ENCODE measurements around the gene B3GNT8.
"Not testable (repeated sequence)": the region's sequence is repeated elsewhere in the genome, so short reads cannot be mapped to it uniquely, and the experiment has no call there.

Gene B3GNT8

DNA sequence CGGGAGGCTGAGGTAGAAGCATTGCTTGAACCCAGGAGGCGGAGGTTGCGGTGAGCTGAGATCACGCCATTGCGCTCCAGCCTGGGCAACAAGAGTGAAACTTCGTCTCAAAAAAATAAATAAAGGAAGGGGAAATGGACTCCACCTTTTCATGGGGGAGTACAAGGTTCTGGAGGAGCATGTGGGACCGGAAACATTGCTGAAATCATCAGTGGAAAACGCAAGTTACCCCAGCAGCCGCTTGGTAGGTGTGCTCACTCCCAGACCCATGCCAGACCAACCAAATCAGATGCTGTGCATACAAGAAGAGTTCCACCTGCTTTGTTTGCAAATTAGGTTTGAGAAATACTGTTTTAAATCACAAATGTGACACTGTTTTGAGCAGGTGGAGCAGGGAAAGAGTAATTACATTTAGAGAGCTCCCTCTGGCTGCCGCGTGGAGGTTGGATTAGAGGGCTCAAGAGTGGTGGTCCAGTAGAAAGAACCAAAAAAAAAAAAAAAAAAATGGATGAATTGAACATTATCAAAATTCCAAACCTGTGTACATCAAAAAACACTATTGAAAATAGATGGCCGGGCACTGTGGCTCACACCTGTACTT, 20.7 kb upstream of the B3GNT8 start:
- H3K36me3 ChIP-seq (ENCODE audit: insufficient read depth, low read length), result no peaks in the 10 kb centered on the region
- H3K4me1 ChIP-seq (ENCODE audit: insufficient read depth, low read length), result no peaks in the 10 kb centered on the region
- H3K4me3 ChIP-seq (ENCODE audit: low read length), result no peak overlapping the region
- no peaks in the 10 kb centered on the region; the same call in 1 of the 2 replicates for H3K9me3 ChIP-seq (ENCODE audit: insufficient read depth, low read depth, low read length)
- 72% methylated on average over 12 of the region's 12 CpGs for WGBS
- no peak overlapping the region for H3K9ac ChIP-seq (ENCODE audit: low read depth, low read length)
- H3K27me3 ChIP-seq (ENCODE audit: insufficient read depth, low read length), result peaks cover 16% of the 10 kb centered on the region
- no peak overlapping the region for H3K27ac ChIP-seq (ENCODE audit: low read depth, low read length)

DNA sequence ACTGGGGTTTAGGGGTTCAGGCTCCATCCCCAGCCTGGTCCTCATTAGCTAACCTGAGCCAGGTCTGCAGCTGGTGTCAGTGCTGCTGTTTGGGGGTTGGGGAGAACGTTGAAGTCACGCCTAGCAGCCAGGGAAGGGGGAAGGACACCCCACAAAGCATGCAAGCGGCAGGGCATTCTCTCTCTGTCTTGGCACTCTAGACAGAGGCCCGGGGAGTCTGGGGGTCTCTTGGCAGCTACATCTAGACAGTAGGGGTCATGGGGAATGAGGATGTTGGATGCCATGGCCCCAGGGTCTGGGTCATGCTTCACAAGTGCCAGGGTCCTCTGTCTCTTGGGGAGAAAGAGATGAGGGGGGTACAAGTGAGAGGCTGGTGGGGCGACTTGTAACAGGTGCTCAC, 18.4 kb upstream of the B3GNT8 start:
- 58% methylated on average over 5 of the region's 5 CpGs for WGBS
- Histone ChIP-seq H3K4me1 (ENCODE audit: insufficient read depth, low read length) (no peaks in the 10 kb centered on the region), H3K9ac (ENCODE audit: low read depth, low read length) (no peak overlapping the region), H3K4me3 (ENCODE audit: low read length) (no peak overlapping the region), H3K36me3 (ENCODE audit: insufficient read depth, low read length) (no peaks in the 10 kb centered on the region), H3K27ac (ENCODE audit: low read depth, low read length) (no peak overlapping the region), H3K9me3 (ENCODE audit: insufficient read depth, low read depth, low read length) (no peaks in the 10 kb centered on the region; the same call in 1 of the 2 replicates), H3K27me3 (ENCODE audit: insufficient read depth, low read length) (peaks cover 16% of the 10 kb centered on the region)

DNA sequence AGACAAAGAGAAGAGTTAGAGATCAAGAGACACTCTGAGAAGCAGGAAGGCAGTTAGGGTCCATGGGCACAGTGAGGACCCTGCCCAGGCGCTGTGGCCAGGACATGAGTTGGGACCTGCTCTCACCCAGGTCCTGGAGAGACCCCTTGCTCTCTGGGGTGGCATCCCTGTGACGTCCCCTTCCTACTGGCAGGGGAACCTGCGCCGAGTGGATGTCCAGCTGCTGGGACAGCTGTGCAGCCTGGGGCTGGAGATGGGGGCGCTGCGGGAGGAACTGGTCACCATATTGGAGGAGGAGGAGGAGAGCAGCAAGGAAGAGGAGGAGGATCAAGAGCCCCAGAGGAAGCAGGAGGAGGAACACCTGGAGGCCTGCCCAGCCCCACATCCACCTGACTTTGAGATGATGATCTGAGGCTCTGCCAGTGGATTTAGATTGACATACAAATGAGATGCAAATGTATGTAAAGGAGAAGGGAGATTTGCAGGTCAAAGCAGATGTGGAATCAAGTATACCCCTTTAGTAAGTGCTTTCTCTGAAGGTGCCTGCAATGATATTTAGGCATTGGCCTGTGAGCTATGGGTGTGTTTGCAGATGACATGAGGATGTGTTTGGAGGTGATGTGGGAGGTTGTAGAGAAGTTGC, 16.8 kb upstream of the B3GNT8 start:
- H3K9me3 ChIP-seq (ENCODE audit: insufficient read depth, low read depth, low read length), result no peaks in the 10 kb centered on the region; the same call in 1 of the 2 replicates
- H3K27me3 ChIP-seq (ENCODE audit: insufficient read depth, low read length), result peaks cover 15% of the 10 kb centered on the region
- H3K4me1 ChIP-seq (ENCODE audit: insufficient read depth, low read length), result no peaks in the 10 kb centered on the region
- no peaks in the 10 kb centered on the region for H3K36me3 ChIP-seq (ENCODE audit: insufficient read depth, low read length)
- no peak overlapping the region for H3K27ac ChIP-seq (ENCODE audit: low read depth, low read length)
- no peak overlapping the region for H3K9ac ChIP-seq (ENCODE audit: low read depth, low read length)
- no peak overlapping the region for H3K4me3 ChIP-seq (ENCODE audit: low read length)
- 72% methylated on average over 6 of the region's 6 CpGs for WGBS

DNA sequence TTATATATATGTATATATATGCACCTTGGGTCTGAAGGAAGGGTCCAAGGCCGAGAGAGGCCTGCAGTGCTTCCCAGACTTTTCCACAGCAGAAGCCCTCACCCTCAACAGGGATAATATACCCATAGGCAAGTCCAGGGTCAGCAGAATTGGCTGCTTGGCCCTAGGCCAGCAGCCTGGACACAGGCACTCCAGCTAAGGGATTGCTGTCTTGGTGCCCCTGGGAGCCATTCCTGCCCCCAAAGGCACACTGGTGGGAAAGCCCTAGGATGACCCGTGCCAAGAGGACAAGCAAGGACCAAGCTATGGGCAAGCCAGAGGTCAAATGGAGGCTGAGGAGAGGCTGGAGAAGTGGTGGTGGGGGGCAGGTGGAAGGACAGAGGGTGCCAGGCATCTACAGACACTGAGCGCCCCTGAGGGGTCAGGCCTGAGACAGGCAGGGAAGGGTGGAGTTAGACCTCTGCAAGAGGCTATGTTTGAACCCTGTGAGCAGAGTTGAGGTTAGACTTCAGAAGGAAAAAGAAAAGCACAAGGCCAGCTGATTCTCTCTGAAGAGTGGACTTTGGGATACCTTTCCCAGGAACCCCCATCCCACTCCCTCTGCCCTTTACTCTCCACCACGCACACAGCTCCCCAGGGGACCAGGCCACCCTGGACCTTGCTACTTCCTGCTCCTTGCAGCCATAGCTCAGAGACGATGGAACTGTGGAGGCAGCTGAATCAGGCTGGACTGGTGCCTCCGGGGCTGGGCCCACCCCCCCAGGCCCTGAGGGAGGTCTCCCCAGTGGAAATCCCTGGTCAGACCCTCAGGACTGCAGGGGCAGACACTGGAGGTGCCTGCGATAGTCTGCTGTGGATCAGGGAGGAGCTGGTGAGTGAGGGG, 15.5 kb upstream of the B3GNT8 start, which contains the start of gene ERICH4:
Gene ERICH4 (plus strand): TSS at position 684 of the 883 bp plus-strand sequence. CDS start 14 bp downstream, at position 698.
- H3K27me3 ChIP-seq (ENCODE audit: insufficient read depth, low read length), result peaks cover 3% of the 10 kb centered on the region
- H3K36me3 ChIP-seq (ENCODE audit: insufficient read depth, low read length), result peaks cover 5% of the 10 kb centered on the region
- H3K9me3 ChIP-seq (ENCODE audit: insufficient read depth, low read depth, low read length), result no peaks in the 10 kb centered on the region; the same call in 1 of the 2 replicates
- H3K4me3 ChIP-seq (ENCODE audit: low read length), result no peak within 1 kb of the TSS
- H3K9ac ChIP-seq (ENCODE audit: low read depth, low read length), result no peak within 1 kb of the TSS
- no peak within 1 kb of the TSS for H3K27ac ChIP-seq (ENCODE audit: low read depth, low read length)
- H3K4me1 ChIP-seq (ENCODE audit: insufficient read depth, low read length), result no peaks in the 10 kb centered on the region
- WGBS, result 79% methylated on average over 7 of the region's 7 CpGs

DNA sequence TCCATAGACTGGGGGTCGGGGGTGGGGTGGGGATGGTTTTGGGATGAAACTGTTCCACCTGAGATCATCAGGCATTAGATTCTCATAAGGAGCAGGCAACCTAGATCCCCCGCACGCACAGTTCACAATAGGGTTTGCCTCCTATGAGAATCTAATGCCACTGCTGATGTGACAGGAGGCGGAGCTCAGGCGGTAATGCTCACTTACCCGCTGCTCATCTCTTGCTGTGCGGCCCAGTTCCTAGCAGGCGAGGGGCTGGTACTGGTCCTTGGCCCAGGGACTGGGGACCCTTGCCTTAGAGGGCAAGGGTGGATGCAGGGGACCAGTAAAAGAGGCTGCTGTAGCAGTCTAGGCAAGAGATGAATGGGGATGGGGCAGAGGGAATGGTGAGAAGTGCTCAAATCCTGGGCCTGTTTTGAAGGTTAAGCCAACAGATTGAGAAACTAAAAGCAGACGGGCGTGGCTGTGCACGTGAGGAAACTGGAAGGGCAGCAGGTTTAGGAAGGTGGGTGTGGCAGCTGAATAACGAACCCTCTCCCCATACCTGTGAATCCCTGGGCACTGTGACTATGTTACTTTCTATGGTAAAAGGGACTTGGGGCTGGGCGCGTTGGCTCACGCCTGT, 14.3 kb upstream of the B3GNT8 start:
- H3K27ac ChIP-seq (ENCODE audit: low read depth, low read length), result no peak overlapping the region
- 86% methylated on average over 14 of the region's 15 CpGs for WGBS
- no peaks in the 10 kb centered on the region for H3K4me1 ChIP-seq (ENCODE audit: insufficient read depth, low read length)
- no peak overlapping the region for H3K4me3 ChIP-seq (ENCODE audit: low read length)
- no peak overlapping the region for H3K9ac ChIP-seq (ENCODE audit: low read depth, low read length)
- H3K9me3 ChIP-seq (ENCODE audit: insufficient read depth, low read depth, low read length), result no peaks in the 10 kb centered on the region
- peaks cover 9% of the 10 kb centered on the region for H3K36me3 ChIP-seq (ENCODE audit: insufficient read depth, low read length)
- no peaks in the 10 kb centered on the region; the same call in none of the 2 replicates for H3K27me3 ChIP-seq (ENCODE audit: insufficient read depth, low read length)

DNA sequence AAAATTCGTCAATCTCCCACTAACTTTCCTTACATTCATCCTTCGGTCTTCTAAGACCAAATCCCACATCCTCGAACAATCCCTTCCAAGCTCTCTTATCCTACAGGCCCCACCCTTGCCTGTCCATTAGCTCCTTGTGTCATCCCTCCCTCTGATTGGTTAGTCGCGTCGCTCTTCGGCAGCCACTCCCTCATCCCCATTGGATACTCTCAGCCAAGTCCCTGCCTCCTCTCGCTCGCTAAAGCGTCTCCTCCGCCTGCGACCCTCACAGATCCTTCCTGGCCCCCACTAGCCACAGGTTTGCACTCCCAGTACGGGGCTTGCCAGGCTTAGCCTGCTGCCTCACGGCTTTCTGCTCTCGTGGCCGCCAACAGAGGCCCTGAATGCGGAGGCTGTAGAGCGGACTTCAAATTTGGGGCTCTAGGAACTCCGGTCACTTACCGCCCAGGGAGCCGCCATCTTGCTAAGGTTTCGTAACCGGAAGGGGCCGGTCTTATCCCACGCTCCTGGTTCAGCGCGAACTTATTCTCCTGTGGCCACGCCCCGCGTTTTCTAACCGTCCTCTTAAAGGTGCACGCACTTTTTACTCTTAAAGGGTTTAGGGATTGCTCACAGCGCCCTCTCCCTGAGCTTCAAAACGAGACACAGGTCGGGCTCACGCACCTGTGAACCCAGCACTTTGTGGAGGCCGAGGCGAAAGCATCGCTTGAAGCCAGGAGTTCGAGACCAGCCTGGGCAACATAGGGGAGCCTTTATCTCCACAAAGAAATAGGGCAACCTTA, 12.5 kb upstream of the B3GNT8 start, which contains the start of gene DMAC2:
Gene DMAC2 (minus strand): TSS at position 472 of the 782 bp plus-strand sequence. CDS start 13 bp downstream, at position 459.
- no peaks in the 10 kb centered on the region for H3K4me1 ChIP-seq (ENCODE audit: insufficient read depth, low read length)
- H3K36me3 ChIP-seq (ENCODE audit: insufficient read depth, low read length), result peaks cover 12% of the 10 kb centered on the region
- peak within 1 kb of the TSS; percentile 91 for H3K27ac ChIP-seq (ENCODE audit: low read depth, low read length)
- WGBS, result 2% methylated on average over 40 of the region's 40 CpGs
- H3K9ac ChIP-seq (ENCODE audit: low read depth, low read length), result peak within 1 kb of the TSS; percentile 96
- H3K4me3 ChIP-seq (ENCODE audit: low read length), result peak within 1 kb of the TSS; percentile 88
- H3K9me3 ChIP-seq (ENCODE audit: insufficient read depth, low read depth, low read length), result no peaks in the 10 kb centered on the region
- no peaks in the 10 kb centered on the region for H3K27me3 ChIP-seq (ENCODE audit: insufficient read depth, low read length)

DNA sequence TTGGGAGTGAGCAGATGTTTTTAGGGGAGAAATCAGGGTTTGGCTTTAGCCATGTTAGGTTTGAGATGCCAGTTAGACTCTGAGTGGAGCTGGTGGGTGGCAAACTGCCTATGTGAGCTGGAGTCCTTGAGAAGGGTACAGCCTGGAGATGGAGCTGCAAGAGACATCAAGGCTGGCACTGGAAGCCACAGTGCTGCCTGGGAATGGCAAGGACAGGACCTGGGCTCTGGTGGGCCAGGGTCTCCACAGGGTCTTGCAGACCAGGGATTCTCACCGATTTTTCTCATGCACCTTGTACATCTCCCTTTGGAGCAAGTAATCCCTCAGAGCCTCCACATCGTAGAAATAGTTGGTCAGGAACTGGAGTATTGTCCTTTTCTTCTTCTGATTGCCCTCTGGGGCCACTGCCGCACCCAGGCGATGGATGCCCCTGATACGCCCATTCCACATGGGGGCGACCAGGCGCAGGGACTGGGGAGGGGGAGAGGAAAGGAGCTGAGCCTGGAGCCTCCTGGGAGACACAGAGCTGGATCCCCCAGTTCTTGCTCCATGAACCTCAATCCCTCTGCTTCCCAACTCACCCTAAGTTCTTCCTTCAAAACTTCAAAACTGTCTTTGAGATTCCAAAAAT, 10.9 kb upstream of the B3GNT8 start:
- Histone ChIP-seq H3K27ac (ENCODE audit: low read depth, low read length) (no peak overlapping the region), H3K9ac (ENCODE audit: low read depth, low read length) (no peak overlapping the region)

DNA sequence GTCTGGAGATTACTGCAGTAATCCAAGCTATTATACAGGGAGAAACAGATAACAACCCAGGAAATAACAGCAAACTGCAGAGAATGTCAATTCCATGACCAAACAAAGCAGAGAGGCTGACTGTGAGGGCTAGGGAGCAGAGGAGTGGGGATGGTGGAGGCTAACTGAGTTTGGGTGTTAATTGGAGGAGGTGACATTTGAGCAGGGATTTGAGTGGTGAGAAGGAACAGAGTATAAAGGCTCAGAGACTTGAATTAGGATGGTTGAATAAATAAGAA, 9.4 kb upstream of the B3GNT8 start:
- Histone ChIP-seq H3K9me3 (ENCODE audit: insufficient read depth, low read depth, low read length) (no peaks in the 10 kb centered on the region), H3K27me3 (ENCODE audit: insufficient read depth, low read length) (no peaks in the 10 kb centered on the region), H3K27ac (ENCODE audit: low read depth, low read length) (no peak overlapping the region), H3K36me3 (ENCODE audit: insufficient read depth, low read length) (peaks cover 35% of the 10 kb centered on the region), H3K9ac (ENCODE audit: low read depth, low read length) (no peak overlapping the region), H3K4me3 (ENCODE audit: low read length) (no peak overlapping the region), H3K4me1 (ENCODE audit: insufficient read depth, low read length) (no peaks in the 10 kb centered on the region)

More for the DNA sequence above, 10.9 kb upstream of the B3GNT8 start:
- WGBS, result 100% methylated on average over 7 of the region's 7 CpGs
- Histone ChIP-seq H3K4me1 (ENCODE audit: insufficient read depth, low read length) (no peaks in the 10 kb centered on the region), H3K4me3 (ENCODE audit: low read length) (no peak overlapping the region), H3K9me3 (ENCODE audit: insufficient read depth, low read depth, low read length) (no peaks in the 10 kb centered on the region), H3K36me3 (ENCODE audit: insufficient read depth, low read length) (peaks cover 21% of the 10 kb centered on the region), H3K27me3 (ENCODE audit: insufficient read depth, low read length) (no peaks in the 10 kb centered on the region)

DNA sequence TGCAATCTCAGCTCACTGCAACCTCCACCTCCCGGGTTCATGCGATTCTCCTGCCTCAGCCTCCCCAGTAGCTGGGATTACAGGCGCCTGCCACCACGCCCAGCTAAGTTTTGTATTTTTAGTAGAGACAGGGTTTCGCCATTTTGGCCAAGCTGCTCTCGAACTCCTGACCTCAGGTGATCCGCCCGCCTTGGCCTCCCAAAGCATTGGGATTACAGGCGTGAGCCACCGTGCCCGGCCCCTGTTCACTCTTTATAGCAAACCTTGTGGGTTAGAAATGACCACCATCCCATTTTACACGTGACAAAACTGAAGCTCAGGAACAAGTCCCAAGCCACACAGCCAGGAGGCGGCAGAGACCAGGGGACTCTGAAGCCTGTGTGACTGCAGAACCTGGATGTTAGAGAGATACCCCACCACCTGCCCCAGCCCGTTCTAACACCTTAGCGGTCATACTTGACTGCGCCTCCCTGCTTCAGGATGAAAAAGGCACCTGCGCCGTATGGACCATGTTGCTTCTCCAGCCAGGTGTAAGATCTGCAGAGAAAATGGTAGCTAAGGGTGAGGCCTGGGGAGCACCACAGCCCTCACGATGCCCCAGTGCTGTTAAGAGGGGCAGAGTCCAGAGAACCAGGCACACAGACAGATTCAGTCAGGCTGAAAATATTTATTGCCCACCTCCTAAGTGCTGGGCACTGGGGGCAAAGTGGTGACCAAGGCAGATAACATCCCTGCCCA, 8.9 kb upstream of the B3GNT8 start:
- Histone ChIP-seq H3K9me3 (ENCODE audit: insufficient read depth, low read depth, low read length) (no peaks in the 10 kb centered on the region), H3K9ac (ENCODE audit: low read depth, low read length) (no peak overlapping the region), H3K4me3 (ENCODE audit: low read length) (no peak overlapping the region), H3K36me3 (ENCODE audit: insufficient read depth, low read length) (peaks cover 39% of the 10 kb centered on the region), H3K27me3 (ENCODE audit: insufficient read depth, low read length) (no peaks in the 10 kb centered on the region), H3K4me1 (ENCODE audit: insufficient read depth, low read length) (no peaks in the 10 kb centered on the region), H3K27ac (ENCODE audit: low read depth, low read length) (no peak overlapping the region)
- WGBS, result 95% methylated on average over 19 of the region's 19 CpGs

DNA sequence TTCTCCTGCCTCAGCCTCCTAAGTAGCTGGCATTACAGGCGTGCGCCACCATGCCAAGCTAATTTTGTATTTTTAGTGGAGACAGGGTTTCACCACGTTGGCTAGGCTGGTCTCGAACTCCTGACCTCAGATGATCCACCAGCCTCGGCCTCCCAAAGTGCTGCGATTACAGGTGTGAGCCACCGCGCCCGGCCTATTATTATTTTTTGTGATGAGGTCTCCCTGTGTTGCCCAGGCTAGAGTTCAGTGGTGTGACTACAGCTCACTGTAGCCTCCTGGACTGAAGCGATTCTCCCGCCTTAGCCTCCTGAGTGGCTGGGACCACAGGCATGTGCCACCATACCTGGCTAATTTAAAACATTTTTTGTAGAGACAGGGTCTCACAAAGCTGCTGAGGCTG, 8.2 kb upstream of the B3GNT8 start:
- peaks cover 45% of the 10 kb centered on the region for H3K36me3 ChIP-seq (ENCODE audit: insufficient read depth, low read length)
- H3K27me3 ChIP-seq (ENCODE audit: insufficient read depth, low read length); H3K9me3 ChIP-seq (ENCODE audit: insufficient read depth, low read depth, low read length); H3K4me3 ChIP-seq (ENCODE audit: low read length); H3K27ac ChIP-seq (ENCODE audit: low read depth, low read length); H3K4me1 ChIP-seq (ENCODE audit: insufficient read depth, low read length); H3K9ac ChIP-seq (ENCODE audit: low read depth, low read length): not testable (repeated sequence)
- WGBS, result 94% methylated on average over 11 of the region's 11 CpGs

Measured in HUES64 (cell line).